ENCODE data around the gene GEMIN5. TPM values are rescaled to one million over a fixed set of nuclear protein-coding genes. Genes with fewer than 3 reads are reported as not detected.

The GEMIN5 gene
- total and polyA plus RNA-seq, 12 donors: 4.1 to 18.5 (median 15.6) TPM

GRCh38 chr5:154968953-154969352 is 30.9 kb upstream of the GEMIN5 start:
- Histone ChIP-seq H3K36me3 (peaks cover 0 to 44% (median 8%) of the 10 kb centered on the region in 9 donors), H3K27ac (no peak overlapping the region), H3K4me3 (no peak overlapping the region), H3K27me3 (no peaks in the 10 kb centered on the region), H3K9me3 (no peaks in the 10 kb centered on the region), H3K4me1 (peaks cover 0 to 32% (median 14%) of the 10 kb centered on the region in 9 donors)
- TF ChIP-seq, protein P1, sequence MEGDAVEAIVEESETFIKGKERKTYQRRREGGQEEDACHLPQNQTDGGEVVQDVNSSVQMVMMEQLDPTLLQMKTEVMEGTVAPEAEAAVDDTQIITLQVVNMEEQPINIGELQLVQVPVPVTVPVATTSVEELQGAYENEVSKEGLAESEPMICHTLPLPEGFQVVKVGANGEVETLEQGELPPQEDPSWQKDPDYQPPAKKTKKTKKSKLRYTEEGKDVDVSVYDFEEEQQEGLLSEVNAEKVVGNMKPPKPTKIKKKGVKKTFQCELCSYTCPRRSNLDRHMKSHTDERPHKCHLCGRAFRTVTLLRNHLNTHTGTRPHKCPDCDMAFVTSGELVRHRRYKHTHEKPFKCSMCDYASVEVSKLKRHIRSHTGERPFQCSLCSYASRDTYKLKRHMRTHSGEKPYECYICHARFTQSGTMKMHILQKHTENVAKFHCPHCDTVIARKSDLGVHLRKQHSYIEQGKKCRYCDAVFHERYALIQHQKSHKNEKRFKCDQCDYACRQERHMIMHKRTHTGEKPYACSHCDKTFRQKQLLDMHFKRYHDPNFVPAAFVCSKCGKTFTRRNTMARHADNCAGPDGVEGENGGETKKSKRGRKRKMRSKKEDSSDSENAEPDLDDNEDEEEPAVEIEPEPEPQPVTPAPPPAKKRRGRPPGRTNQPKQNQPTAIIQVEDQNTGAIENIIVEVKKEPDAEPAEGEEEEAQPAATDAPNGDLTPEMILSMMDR (IDR thresholded peaks at IDR 0.05): no peak
- WGBS, 2 donors: 87 to 90% methylated on average over 5 of the region's 5 CpGs
- ATAC-seq (no peak), DNase-seq (no peak)
- intact Hi-C loops (cut with DNase I): loop anchor here in 1 of 10 donors (5.0 kb wide), 1 partner anchor 168 kb away; no protein-coding TSS in a partner anchor

- H3K36me3 ChIP-seq: peaks cover 0 to 51% (median 16%) of the 10 kb centered on the region in 9 donors
- WGBS, 2 donors: 66 to 68% methylated on average over 5 of the region's 5 CpGs
Measured at GRCh38 chr5:154967421-154968024, 29.5 kb upstream of the GEMIN5 start.

DNA sequence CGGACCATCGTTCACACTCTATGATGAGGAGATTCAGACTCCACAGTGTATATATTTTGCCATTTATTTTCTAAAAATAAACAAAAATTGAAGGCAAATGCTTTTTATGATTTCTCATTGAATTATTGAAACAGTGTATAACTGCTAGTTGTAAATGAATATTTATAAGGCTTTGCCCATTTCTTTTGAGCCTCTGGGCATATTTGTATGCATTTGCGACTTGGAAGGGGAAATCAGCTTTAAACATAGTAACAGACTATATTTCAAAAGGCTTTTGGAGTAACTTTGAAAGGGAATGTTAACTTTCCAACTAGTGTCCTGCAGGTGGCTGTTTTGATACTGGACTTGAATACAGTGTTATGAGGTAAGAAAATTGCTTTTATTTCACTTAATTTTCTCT is 28.9 kb upstream of the GEMIN5 start:
- 76 to 77% methylated on average over 3 of the region's 3 CpGs for WGBS, 2 donors
- TF ChIP-seq, protein P1 (IDR thresholded peaks at IDR 0.05): no peak
- peaks cover 0 to 58% (median 23%) of the 10 kb centered on the region in 9 donors for H3K36me3 ChIP-seq
- H3K4me3 ChIP-seq: peak overlapping the region in 2 of 10 donors; percentile 10 to 19
- intact Hi-C loops (cut with DNase I): loop anchor here in 1 of 10 donors (5.0 kb wide), 1 partner anchor 170 kb away; no protein-coding TSS in a partner anchor
- peak overlapping the region in 8 of 10 donors; percentile 44 to 76 (median 56) for H3K27ac ChIP-seq
- ATAC-seq: no peak
- H3K9me3 ChIP-seq: no peaks in the 10 kb centered on the region
- DNase-seq: no peak
- peaks cover 0 to 32% (median 14%) of the 10 kb centered on the region in 9 donors for H3K4me1 ChIP-seq
- no peaks in the 10 kb centered on the region for H3K27me3 ChIP-seq

More at GRCh38 chr5:154967421-154968024, 29.5 kb upstream of the GEMIN5 start:
- Histone ChIP-seq H3K27ac (peak overlapping the region in 2 of 10 donors; percentile 59 to 76), H3K9me3 (no peaks in the 10 kb centered on the region), H3K4me3 (peak overlapping the region in 2 of 10 donors; percentile 10 to 19), H3K4me1 (peaks cover 0 to 32% (median 14%) of the 10 kb centered on the region in 9 donors), H3K27me3 (no peaks in the 10 kb centered on the region)
- DNase-seq (peak in 1 of 2 donors; percentile 16), ATAC-seq (peak in 2 of 8 donors; percentile 31 to 62)
- intact Hi-C loops (cut with DNase I): loop anchor here in 1 of 10 donors (5.0 kb wide), 1 partner anchor 170 kb away; no protein-coding TSS in a partner anchor
- TF ChIP-seq, protein P1 (IDR thresholded peaks at IDR 0.05): peak; percentile 18 to 69 (median 54)

DNA sequence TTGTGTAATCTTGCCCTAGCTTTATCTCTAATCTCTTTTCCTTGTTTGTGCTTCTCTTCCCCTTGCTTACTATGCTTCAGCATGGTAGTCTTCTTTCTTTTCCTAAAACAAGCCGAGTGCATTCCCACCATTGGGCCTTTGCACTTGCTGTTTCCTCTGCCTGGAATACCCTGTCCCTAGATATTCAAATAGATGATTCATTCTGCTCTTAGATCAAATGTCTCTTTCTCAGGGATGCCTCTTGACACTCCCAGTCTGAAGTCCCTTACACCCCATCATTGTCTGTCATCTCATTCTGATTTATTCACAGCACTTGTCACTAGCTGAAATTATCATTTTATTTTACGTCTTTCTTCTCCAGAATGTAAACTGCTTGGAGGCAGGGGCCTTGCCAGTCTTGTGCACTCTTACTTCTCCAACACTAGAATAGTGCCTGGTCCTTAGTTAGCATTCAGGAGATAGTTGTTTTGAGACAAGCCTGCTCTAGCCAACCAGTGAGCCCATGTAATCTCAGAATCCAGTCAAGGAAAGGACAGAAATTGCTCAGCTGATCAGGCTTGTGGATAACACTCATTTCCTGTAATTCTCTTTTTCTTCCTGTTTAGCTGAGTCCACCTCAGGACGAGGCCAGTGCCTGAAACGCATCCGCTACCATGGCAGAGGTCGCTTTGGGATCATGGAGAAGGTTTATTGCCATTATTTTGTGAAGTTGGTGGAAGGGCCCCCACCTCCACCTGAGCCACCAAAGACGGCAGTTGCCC is 28.2 kb upstream of the GEMIN5 start:
- intact Hi-C loops (cut with DNase I): loop anchor here in 1 of 10 donors (5.0 kb wide), 1 partner anchor 171 kb away; no protein-coding TSS in a partner anchor
- H3K27ac ChIP-seq: peak overlapping the region in 9 of 10 donors; percentile 44 to 76 (median 59)

More for the DNA sequence above, 28.2 kb upstream of the GEMIN5 start:
- TF ChIP-seq, protein P1 (IDR thresholded peaks at IDR 0.05): no peak
- H3K4me3 ChIP-seq: peak overlapping the region in 2 of 10 donors; percentile 10 to 19
- ATAC-seq (peak in 7 of 8 donors; percentile 53 to 92 (median 71)), DNase-seq (peak in 1 of 2 donors; percentile 9)
- H3K4me1 ChIP-seq: peaks cover 0 to 32% (median 14%) of the 10 kb centered on the region in 9 donors
- H3K9me3 ChIP-seq: no peaks in the 10 kb centered on the region
- H3K36me3 ChIP-seq: peaks cover 0 to 64% (median 28%) of the 10 kb centered on the region in 9 donors
- WGBS, 2 donors: 72 to 80% methylated on average over 7 of the region's 7 CpGs
- H3K27me3 ChIP-seq: no peaks in the 10 kb centered on the region

Measured in heart right ventricle (tissue), 16 donors.